Caki2 (cell line): ENCODE measurements around the gene CLCF1. TPM values are rescaled to one million over a fixed set of nuclear protein-coding genes. Genes with fewer than 3 reads are reported as not detected.
A peak's percentile ranks its signal among the peaks of the same experiment; 100 is the strongest.
"Not testable (repeated sequence)": the region's sequence is repeated elsewhere in the genome, so short reads cannot be mapped to it uniquely, and the experiment has no call there.

ENCODE experiments used
- DNase-seq: peaks from one replicate; pipeline ENCODE4 v3.0.0-alpha.2; 2015; ENCODE audit warnings: low read depth
- in situ Hi-C: cut with HindIII; loops from 2 replicates; pipeline ENCODE4 v1.10.0; 2016; ENCODE audit warnings: low sequenced_read_pairs, low pct_unique_long_range_greater_than_20kb, mixed read lengths
- total RNA-seq: library from RNA; depleted of rRNA; stranded (reverse); fragments of >200 nt; shearing (Covaris generic); gene quantifications from 2 replicates; pipeline ENCODE4 v1.2.3, GENCODE V29; 2014; ENCODE audit warnings: low replicate concordance

The CLCF1 gene
- total RNA-seq, 1 experiment from 2014 or later = 13.4 TPM

- in situ Hi-C loops = no loop called here
- no peak for DNase-seq
These were observed 20.7 kb downstream of the CLCF1 start for GRCh38 chr11:67352546-67353316.

- peak; percentile 60 for DNase-seq
- in situ Hi-C loops = no loop called here
These were observed 22.0 kb downstream of the CLCF1 start for GRCh38 chr11:67351275-67352005.

GRCh38 chr11:67349928-67350465 is 23.4 kb downstream of the CLCF1 start:
- no peak for DNase-seq
- in situ Hi-C loops = no loop called here

GRCh38 chr11:67349457-67349856 is 23.9 kb downstream of the CLCF1 start:
- in situ Hi-C loops = no loop called here
- DNase-seq = no peak

GRCh38 chr11:67349036-67349435 is 24.4 kb downstream of the CLCF1 start:
- in situ Hi-C loops = no loop called here
- no peak for DNase-seq

GRCh38 chr11:67347964-67348749 is 25.2 kb downstream of the CLCF1 start:
- no peak for DNase-seq
- in situ Hi-C loops = no loop called here

- in situ Hi-C loops = no loop called here
- DNase-seq = peak; percentile 81
These were observed 27.2 kb downstream of the CLCF1 start for GRCh38 chr11:67345920-67346819.

- in situ Hi-C loops = no loop called here
- peak; percentile 30 for DNase-seq
These were observed 28.0 kb downstream of the CLCF1 start for GRCh38 chr11:67345247-67345919.

GRCh38 chr11:67344264-67344663 is 29.1 kb downstream of the CLCF1 start:
- no peak for DNase-seq
- in situ Hi-C loops = no loop called here

GRCh38 chr11:67337257-67337656 is 36.1 kb downstream of the CLCF1 start:
- in situ Hi-C loops = no loop called here
- DNase-seq = no peak

GRCh38 chr11:67332081-67332691 is 41.2 kb downstream of the CLCF1 start:
- DNase-seq = no peak
- in situ Hi-C loops = no loop called here

GRCh38 chr11:67323526-67323925 is 49.9 kb downstream of the CLCF1 start:
- in situ Hi-C loops = no loop called here
- DNase-seq = no peak

GRCh38 chr11:67322049-67322448 is 51.3 kb downstream of the CLCF1 start:
- in situ Hi-C loops = no loop called here
- DNase-seq = no peak

GRCh38 chr11:67321313-67321871 is 52.0 kb downstream of the CLCF1 start:
- DNase-seq = no peak
- in situ Hi-C loops = no loop called here

- in situ Hi-C loops = no loop called here
- DNase-seq = no peak
These were observed 52.7 kb downstream of the CLCF1 start for GRCh38 chr11:67320691-67321090.

- DNase-seq = no peak
- in situ Hi-C loops = no loop called here
These were observed 53.4 kb downstream of the CLCF1 start for GRCh38 chr11:67320011-67320410.

GRCh38 chr11:67318876-67319275 is 54.5 kb downstream of the CLCF1 start:
- in situ Hi-C loops, DNase-seq: not testable (repeated sequence)
